ENCODE results near the gene HNRNPA1.
"Not testable (repeated sequence)": the region's sequence is repeated elsewhere in the genome, so short reads cannot be mapped to it uniquely, and the experiment has no call there.

Gene HNRNPA1

DNA sequence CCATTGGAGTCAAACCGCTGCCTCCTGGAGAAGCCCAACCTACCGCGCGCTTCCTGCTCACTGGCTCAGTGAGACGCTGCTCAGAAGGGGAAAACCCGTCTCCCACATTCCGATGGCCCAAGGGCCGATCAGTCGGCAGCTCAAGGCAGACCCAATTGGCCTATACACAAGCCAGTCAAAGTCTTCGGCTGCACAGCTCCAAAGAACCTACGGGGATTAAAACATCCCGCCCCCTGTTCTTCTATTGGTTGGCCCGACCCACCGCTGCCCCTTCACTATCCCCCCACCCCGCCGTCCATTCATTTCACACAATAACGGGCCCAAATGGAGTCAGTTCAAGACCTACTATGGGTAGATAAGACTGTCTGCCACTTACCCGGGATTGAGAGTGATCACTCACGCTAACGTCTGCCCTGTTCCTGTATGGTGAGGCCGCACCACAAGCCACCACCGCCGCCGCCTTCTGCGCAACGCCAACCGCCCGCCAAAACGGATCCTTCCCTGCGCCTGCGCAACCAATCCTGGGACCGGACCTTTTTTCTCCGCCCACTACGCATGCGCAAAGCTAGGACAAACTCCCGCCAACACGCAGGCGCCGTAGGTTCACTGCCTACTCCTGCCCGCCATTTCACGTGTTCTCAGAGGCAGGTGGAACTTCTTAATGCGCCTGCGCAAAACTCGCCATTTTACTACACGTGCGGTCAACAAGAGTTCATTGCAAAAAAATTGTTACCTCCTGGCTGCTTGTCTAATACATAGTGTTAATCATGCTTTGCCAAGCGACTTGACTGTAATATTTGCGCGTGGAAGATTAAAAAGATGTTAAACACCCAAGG is 676 bp upstream of the HNRNPA1 start, which contains the start of gene CBX5:
CBX5 (minus strand) TSS at position 491 of the 836 bp plus-strand sequence. CDS start 22,472 bp downstream, outside the sequence.
- Histone ChIP-seq H3K9ac (ENCODE audit: low read length) (peak within 1 kb of the TSS; percentile 88), H3K4me1 (ENCODE audit: control insufficient read depth, insufficient read depth, low read length) (peaks cover 46% of the 10 kb centered on the region), H3K27me3 (ENCODE audit: control insufficient read depth, insufficient read depth, low read length) (no peaks in the 10 kb centered on the region), H3K27ac (ENCODE audit: low read depth, low read length) (peak within 1 kb of the TSS; percentile 99), H3K36me3 (ENCODE audit: control insufficient read depth, insufficient read depth, low read length) (peaks cover 23% of the 10 kb centered on the region), H3K4me3 (ENCODE audit: low read length) (peak within 1 kb of the TSS; percentile 96)

DNA sequence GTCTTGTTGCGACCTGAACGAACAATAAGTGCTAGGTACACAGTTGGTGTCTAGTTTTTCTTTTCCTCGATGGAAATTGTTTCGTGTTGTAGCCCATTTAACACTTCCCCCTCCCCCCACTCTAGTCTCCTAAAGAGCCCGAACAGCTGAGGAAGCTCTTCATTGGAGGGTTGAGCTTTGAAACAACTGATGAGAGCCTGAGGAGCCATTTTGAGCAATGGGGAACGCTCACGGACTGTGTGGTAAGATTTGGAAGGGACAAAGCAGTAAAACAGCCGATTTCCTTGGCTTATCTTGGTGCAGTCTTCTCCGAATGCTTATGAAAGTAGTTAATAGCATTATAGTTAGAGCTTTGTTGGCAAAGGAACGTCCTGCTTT is 724 bp downstream of the HNRNPA1 start:
- not testable (repeated sequence) for H3K27me3 ChIP-seq (ENCODE audit: control insufficient read depth, insufficient read depth, low read length)
- Histone ChIP-seq H3K27ac (ENCODE audit: low read depth, low read length) (peak overlapping the region; percentile 99), H3K4me3 (ENCODE audit: low read length) (peak overlapping the region; percentile 96), H3K36me3 (ENCODE audit: control insufficient read depth, insufficient read depth, low read length) (peaks cover 28% of the 10 kb centered on the region), H3K9ac (ENCODE audit: low read length) (peak overlapping the region; percentile 88), H3K4me1 (ENCODE audit: control insufficient read depth, insufficient read depth, low read length) (peaks cover 48% of the 10 kb centered on the region)

DNA sequence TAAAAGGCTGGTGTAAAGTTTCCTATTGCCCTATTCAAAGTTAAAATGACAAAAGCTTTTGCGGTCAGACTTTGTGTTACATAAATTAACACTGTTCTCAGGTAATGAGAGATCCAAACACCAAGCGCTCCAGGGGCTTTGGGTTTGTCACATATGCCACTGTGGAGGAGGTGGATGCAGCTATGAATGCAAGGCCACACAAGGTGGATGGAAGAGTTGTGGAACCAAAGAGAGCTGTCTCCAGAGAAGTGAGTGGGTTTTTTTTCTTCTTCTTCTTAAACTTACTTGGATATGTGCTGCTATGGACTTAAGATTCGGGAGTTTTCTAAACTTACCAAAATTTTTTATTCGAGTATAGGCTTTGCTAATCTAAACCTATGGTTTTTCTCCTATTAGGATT is 1.2 kb downstream of the HNRNPA1 start:
- not testable (repeated sequence) for H3K9ac ChIP-seq (ENCODE audit: low read length)
- Histone ChIP-seq H3K4me1 (ENCODE audit: control insufficient read depth, insufficient read depth, low read length) (peaks cover 48% of the 10 kb centered on the region), H3K27ac (ENCODE audit: low read depth, low read length) (peak overlapping the region; percentile 99)

DNA sequence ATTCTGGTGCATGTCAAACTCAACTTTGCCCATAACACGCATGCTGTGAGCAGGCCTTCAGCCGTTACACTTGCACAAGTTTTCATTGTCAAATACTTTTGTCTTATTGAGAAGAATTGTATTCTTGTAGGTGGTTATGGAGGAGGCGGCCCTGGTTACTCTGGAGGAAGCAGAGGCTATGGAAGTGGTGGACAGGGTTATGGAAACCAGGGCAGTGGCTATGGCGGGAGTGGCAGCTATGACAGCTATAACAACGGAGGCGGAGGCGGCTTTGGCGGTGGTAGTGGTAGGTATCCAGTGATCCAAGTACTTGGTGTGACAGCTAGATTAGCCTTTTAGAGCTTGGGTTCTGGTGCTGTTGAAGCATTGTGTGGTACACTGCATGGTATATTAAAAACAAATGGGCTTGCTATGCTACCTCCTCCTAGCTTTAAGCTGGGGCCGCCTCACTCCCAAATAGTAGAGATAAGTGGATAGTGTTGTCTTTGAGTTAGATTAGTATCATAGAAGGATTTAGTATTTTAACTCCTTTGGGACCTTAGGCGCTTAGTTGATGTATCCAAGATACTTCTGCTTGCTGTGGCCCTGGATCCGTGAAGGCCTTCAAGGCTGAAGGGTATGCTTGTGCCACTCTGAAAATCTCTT is 2.5 kb downstream of the HNRNPA1 start:
- Histone ChIP-seq H3K36me3 (ENCODE audit: control insufficient read depth, insufficient read depth, low read length) (peaks cover 32% of the 10 kb centered on the region), H3K27ac (ENCODE audit: low read depth, low read length) (no peak overlapping the region), H3K27me3 (ENCODE audit: control insufficient read depth, insufficient read depth, low read length) (no peaks in the 10 kb centered on the region), H3K4me1 (ENCODE audit: control insufficient read depth, insufficient read depth, low read length) (peaks cover 44% of the 10 kb centered on the region), H3K4me3 (ENCODE audit: low read length) (peak overlapping the region; percentile 46), H3K9ac (ENCODE audit: low read length) (no peak overlapping the region)

More for the DNA sequence above, 1.2 kb downstream of the HNRNPA1 start:
- Histone ChIP-seq H3K4me3 (ENCODE audit: low read length) (peak overlapping the region; percentile 96), H3K36me3 (ENCODE audit: control insufficient read depth, insufficient read depth, low read length) (peaks cover 30% of the 10 kb centered on the region)
- not testable (repeated sequence) for H3K27me3 ChIP-seq (ENCODE audit: control insufficient read depth, insufficient read depth, low read length)

DNA sequence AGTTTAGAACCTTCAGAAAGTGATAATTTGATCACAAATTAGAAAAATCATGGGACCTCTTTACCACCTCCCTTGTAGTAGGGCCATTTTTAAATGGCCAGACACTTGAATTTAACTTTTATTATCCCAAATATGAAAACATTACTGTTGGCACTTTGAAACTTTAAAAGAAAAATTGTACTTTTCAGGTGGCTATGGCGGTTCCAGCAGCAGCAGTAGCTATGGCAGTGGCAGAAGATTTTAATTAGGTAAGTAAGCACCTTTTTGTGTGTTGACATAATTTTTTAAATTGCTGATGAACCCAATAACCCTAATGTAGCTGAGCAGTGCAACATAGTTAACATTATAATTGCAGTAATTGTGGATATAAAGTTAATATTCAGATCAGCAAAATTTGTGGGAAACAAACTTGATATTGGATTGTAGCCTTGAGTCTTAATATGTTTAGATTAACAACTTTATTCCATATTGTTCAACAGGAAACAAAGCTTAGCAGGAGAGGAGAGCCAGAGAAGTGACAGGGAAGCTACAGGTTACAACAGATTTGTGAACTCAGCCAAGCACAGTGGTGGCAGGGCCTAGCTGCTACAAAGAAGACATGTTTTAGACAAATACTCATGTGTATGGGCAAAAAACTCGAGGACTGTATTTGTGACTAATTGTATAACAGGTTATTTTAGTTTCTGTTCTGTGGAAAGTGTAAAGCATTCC is 3.7 kb downstream of the HNRNPA1 start:
- H3K4me3 ChIP-seq (ENCODE audit: low read length), result peak overlapping the region; percentile 19
- peaks cover 33% of the 10 kb centered on the region for H3K4me1 ChIP-seq (ENCODE audit: control insufficient read depth, insufficient read depth, low read length)
- H3K27ac ChIP-seq (ENCODE audit: low read depth, low read length); H3K27me3 ChIP-seq (ENCODE audit: control insufficient read depth, insufficient read depth, low read length); H3K9ac ChIP-seq (ENCODE audit: low read length): not testable (repeated sequence)
- peaks cover 32% of the 10 kb centered on the region for H3K36me3 ChIP-seq (ENCODE audit: control insufficient read depth, insufficient read depth, low read length)

DNA sequence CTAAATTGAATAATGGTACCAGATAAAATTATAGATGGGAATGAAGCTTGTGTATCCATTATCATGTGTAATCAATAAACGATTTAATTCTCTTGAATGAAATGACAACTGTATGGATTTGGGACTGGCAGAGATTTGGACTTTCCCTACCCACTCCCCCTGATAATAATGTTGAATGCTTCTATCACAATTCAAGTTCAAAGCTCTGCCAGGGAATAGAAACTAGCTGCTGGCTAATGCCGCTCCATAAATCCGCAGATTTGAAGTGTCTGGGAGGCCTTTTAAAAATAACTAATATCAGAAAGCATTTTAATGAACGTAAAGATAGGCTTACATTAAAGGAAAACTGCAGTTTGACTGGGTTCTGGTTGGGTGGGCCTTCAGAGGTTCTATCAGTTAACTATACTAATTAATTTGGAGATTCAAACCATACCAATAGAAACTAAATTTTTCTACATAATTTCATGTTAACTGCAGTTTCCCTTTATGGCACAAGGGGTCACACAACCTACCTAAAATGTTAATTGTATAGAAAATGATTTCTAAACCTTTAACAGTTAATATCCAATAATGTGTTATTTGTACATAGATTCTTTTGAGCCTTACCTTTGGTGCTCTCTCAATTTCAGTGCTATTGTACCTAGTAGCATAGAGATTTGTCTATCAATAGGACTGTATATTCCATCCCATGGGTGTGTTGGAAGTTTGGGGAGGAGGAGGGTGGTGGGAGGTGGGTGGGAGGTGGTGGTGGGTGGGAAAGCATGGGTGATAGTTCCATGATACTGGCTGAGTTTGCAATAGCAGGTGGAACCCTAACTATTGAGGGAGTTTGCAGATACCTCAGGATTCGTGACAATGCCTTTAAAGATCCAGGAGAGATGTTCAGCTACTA is 4.9 kb downstream of the HNRNPA1 start:
- Histone ChIP-seq H3K27me3 (ENCODE audit: control insufficient read depth, insufficient read depth, low read length) (no peaks in the 10 kb centered on the region), H3K27ac (ENCODE audit: low read depth, low read length) (no peak overlapping the region), H3K9ac (ENCODE audit: low read length) (no peak overlapping the region), H3K36me3 (ENCODE audit: control insufficient read depth, insufficient read depth, low read length) (peaks cover 32% of the 10 kb centered on the region), H3K4me1 (ENCODE audit: control insufficient read depth, insufficient read depth, low read length) (peaks cover 33% of the 10 kb centered on the region), H3K4me3 (ENCODE audit: low read length) (no peak overlapping the region)

DNA sequence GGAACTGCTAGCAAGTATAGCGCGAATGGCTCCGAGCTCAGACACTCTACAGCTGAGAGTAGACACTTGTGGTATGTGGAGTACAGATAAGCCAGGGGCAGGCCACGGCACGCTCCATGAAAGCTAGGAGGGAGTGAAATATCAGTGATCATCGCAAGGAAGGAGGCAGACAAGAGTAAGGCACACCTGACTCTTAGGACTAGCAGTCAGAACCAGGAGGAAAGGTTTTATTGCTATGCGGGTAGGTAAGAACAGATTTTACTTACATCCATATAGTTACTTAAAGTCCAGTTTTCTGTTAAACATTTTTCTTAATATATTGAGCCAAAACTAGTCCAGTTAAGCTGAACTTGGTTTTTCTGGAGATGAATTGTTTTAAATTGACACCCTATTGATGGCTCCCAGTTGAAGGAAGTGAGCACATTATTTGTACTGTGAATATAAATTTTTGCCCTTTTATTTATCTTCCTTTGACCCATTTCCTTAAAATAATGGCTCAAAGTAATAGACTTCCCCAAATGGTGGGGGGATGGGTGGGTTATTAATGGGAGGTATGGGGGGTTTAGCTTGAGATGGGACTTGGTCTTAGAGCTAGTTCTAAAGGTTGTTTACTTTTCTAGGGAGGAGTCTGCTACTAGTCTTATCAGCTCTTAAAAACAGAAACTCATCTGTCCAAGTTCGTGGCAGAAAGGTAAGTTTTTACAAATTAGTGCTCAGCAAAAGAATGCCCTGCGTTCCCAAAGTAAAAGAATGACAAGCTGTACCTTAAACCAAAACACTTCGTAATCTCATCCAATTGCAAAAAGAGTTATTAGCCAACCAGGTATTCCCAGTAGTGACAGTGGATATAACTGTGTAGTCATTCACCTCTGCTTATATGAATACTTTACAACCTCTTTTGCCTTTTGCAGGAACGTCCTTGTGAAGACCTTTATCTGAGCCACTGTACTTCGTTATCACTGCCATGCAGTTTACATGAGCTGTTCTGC is 5.8 kb downstream of the HNRNPA1 start:
- H3K36me3 ChIP-seq (ENCODE audit: control insufficient read depth, insufficient read depth, low read length), result peaks cover 32% of the 10 kb centered on the region
- no peak overlapping the region for H3K27ac ChIP-seq (ENCODE audit: low read depth, low read length)
- H3K4me1 ChIP-seq (ENCODE audit: control insufficient read depth, insufficient read depth, low read length), result peaks cover 31% of the 10 kb centered on the region
- no peak overlapping the region for H3K4me3 ChIP-seq (ENCODE audit: low read length)
- H3K27me3 ChIP-seq (ENCODE audit: control insufficient read depth, insufficient read depth, low read length), result no peaks in the 10 kb centered on the region
- no peak overlapping the region for H3K9ac ChIP-seq (ENCODE audit: low read length)

DNA sequence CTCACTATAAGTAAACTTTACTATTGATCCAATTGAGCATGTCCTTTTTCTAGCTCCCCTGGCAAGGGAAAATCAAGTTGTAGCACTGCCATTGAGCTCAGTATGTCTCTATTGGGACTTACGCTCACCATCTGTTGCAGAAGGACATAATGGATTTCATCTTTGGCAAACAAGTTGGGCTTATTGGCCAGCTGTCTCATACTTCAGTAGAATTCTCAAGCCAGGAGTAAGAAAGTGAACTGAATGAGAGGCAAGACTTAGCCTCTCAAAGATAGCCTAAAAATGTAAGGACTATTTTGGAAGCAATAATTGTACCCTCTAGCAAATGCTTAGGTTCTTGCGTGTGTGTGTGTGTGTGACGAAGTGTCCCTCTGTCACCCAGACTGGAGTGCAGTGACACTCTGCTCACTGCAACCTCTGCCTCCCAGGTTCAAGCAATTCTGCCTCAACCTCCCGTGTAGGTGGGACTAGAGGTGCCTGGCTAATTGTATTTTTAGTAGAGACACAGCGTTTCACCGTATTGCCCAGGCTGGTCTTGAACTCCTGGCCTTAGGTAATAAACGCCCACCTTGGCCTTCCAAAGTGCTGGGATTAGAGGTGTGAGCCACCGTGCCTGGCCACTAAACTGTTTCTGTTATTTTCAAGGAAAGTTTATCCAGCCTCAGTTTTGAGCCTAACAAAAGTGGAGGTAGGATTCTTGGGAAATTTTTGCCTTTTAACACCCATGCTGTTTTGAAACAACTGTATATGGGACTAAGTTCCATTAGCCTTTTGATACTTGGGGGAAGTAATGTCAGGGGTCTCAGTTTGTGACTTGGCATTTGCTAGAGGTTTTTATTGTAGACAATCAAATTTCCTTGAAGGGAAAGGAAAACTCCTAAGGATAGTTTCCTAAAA is 7.0 kb downstream of the HNRNPA1 start:
- Histone ChIP-seq H3K36me3 (ENCODE audit: control insufficient read depth, insufficient read depth, low read length) (peaks cover 28% of the 10 kb centered on the region), H3K4me1 (ENCODE audit: control insufficient read depth, insufficient read depth, low read length) (peaks cover 19% of the 10 kb centered on the region), H3K27ac (ENCODE audit: low read depth, low read length) (no peak overlapping the region), H3K4me3 (ENCODE audit: low read length) (no peak overlapping the region), H3K9ac (ENCODE audit: low read length) (no peak overlapping the region), H3K27me3 (ENCODE audit: control insufficient read depth, insufficient read depth, low read length) (no peaks in the 10 kb centered on the region)

DNA sequence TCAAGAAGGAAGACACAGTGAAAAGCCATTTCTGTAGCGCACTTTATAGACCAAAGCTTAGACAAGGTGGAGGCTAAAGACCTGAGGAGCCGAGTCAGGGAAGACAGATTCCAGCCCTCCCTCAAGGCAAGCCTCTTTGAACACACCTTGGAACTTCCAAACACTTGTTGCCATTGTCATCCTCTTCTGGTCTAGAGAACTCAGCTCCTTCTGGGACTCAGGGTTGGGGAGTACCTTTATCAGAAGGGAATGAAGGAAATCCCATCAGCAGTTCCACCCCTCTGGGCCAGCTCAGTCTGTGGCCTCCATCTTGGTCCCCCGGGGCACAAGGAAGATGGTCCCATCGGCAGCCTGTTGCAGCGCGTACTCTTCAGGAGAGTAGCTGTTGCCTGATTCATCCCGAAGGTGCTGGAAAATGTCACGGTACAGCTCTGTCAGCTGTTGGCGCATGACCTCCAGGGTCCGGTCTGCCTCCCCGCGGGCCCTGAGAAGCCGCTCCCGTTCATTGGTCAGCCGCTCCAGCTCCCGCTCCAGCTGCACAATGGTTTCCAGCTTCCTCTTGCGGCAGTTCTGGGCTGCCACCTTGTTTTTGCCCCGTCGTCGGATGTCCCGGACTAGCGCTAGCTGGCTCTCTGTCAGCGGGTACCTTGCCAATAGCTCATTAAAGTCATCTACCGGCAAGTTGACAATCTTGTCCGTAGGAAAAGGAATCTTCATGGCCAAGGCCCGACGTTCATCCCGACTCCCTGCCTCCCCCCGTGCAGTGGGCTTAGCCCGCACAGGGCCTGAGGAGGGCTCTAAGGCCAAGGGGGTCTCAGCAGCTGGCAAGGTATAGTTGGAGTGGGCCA is 11.8 kb downstream of the HNRNPA1 start:
- Histone ChIP-seq H3K27me3 (ENCODE audit: control insufficient read depth, insufficient read depth, low read length) (no peaks in the 10 kb centered on the region), H3K4me3 (ENCODE audit: low read length) (no peak overlapping the region), H3K36me3 (ENCODE audit: control insufficient read depth, insufficient read depth, low read length) (no peaks in the 10 kb centered on the region), H3K9ac (ENCODE audit: low read length) (no peak overlapping the region), H3K4me1 (ENCODE audit: control insufficient read depth, insufficient read depth, low read length) (no peaks in the 10 kb centered on the region), H3K27ac (ENCODE audit: low read depth, low read length) (no peak overlapping the region)

DNA sequence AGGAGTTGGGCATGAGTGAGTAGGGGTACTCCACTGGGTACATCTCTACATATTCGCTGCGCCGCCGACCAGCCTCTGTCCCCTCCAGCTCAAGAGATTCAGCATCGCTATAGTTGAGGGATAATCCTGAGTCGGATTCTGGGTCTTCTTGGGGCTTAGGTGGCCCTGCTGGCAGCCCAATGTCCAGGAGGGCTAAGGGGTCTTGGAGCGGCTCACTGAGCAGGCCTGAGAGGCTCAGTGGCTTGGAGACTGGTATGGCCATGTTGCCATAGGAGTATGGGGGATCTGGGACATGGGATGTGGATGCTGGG is 12.4 kb downstream of the HNRNPA1 start:
- H3K4me3 ChIP-seq (ENCODE audit: low read length), result no peak overlapping the region
- H3K27me3 ChIP-seq (ENCODE audit: control insufficient read depth, insufficient read depth, low read length), result no peaks in the 10 kb centered on the region
- H3K36me3 ChIP-seq (ENCODE audit: control insufficient read depth, insufficient read depth, low read length), result no peaks in the 10 kb centered on the region
- no peak overlapping the region for H3K9ac ChIP-seq (ENCODE audit: low read length)
- no peak overlapping the region for H3K27ac ChIP-seq (ENCODE audit: low read depth, low read length)
- H3K4me1 ChIP-seq (ENCODE audit: control insufficient read depth, insufficient read depth, low read length), result no peaks in the 10 kb centered on the region
